ENCODE data around the gene ANO10. TPM values are rescaled to one million over a fixed set of nuclear protein-coding genes. Genes with fewer than 3 reads are reported as not detected.

Gene ANO10
- polyA plus RNA-seq, 3 donors, result 11.2 to 24.8 (median 21.6) TPM

DNA sequence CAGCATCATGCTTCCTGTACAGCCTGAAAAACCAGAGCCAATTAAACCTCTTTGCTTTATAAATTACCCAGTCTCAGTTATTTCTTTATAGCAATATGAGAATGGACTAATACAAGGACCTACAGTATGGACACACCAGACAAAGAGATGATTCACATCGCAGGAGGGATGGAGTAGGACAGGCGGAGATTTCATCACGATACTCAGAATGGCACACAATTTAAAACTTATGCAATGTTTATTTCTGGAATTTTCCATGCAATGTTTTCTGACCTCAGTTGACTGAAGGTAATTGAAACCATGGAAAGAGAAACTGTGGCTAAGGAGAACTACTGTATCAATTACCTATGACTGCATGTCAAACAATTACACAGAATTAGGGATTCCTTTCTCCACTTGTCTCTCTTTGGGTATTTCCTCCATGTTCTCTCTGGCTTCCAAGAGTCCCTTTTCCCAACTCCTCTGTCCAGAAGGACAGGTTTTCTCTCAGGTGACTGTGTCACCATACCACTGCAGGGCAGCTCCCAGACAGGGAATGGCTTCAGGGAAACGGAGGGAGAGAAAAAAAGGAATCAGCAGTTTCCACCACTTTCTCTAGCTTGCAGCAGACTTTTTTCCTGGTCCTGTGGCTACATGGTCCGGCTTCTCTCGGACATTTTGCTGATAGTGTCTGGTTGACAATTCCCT is 3.0 kb upstream of the ANO10 start:
- no peak for DNase-seq
- Histone ChIP-seq H2AFZ (ENCODE audit: insufficient read depth, low read depth, low read length, poor library complexity, severe bottlenecking) (no peak overlapping the region), H3K4me2 (replicated peaks; ENCODE audit: extremely low read depth, low read length, poor library complexity, severe bottlenecking) (no peak overlapping the region), H3K79me2 (ENCODE audit: insufficient read depth, low read length) (peaks cover 15% of the 10 kb centered on the region), H3K27me3 (ENCODE audit: control insufficient read depth in 2 of 2, insufficient read depth in 2 of 2, low read length in 2 of 2) (no peaks in the 10 kb centered on the region), H3K4me1 (ENCODE audit: control insufficient read depth in 1 of 2, insufficient read depth in 2 of 2, low read length in 2 of 2) (peaks cover 15 to 22% of the 10 kb centered on the region in 2 donors), H3K27ac (ENCODE audit: low read depth in 1 of 2, low read length in 2 of 2) (no peak overlapping the region), H3K9ac (ENCODE audit: insufficient read depth, low read length, poor library complexity, severe bottlenecking) (no peak overlapping the region), H3K4me3 (replicated peaks in 1 of 3; ENCODE audit: low read depth in 2 of 3, low read length in 3 of 3) (no peak overlapping the region), H3K36me3 (replicated peaks in 1 of 2; ENCODE audit: control insufficient read depth in 1 of 2, insufficient read depth in 2 of 2, low read length in 2 of 2) (no peaks in the 10 kb centered on the region), H4K20me1 (ENCODE audit: insufficient read depth, low read length) (no peaks in the 10 kb centered on the region), H3K9me3 (replicated peaks in 1 of 2; ENCODE audit: control insufficient read depth in 1 of 2, insufficient read depth in 1 of 2, low read length in 2 of 2) (peaks cover 0 to 4% of the 10 kb centered on the region in 2 donors)
- H3K27ac Mint-ChIP-seq, result no peak overlapping the region
- H3K4me1 Mint-ChIP-seq, result peaks cover 22% of the 10 kb centered on the region
- WGBS (ENCODE audit: insufficient coverage), result 100% methylated on average over 1 of the region's 6 CpGs
- H3K36me3 Mint-ChIP-seq, result peaks cover 0 to under 1% of the 10 kb centered on the region in 2 donors
- intact Hi-C loops (cut with micrococcal nuclease), result loop anchor here in 1 of 2 donors (5.0 to 10.0 kb wide), 3 partner anchors 63 to 1020 kb away; partner anchors contain the start of gene NKTR
- TF ChIP-seq, protein P1, sequence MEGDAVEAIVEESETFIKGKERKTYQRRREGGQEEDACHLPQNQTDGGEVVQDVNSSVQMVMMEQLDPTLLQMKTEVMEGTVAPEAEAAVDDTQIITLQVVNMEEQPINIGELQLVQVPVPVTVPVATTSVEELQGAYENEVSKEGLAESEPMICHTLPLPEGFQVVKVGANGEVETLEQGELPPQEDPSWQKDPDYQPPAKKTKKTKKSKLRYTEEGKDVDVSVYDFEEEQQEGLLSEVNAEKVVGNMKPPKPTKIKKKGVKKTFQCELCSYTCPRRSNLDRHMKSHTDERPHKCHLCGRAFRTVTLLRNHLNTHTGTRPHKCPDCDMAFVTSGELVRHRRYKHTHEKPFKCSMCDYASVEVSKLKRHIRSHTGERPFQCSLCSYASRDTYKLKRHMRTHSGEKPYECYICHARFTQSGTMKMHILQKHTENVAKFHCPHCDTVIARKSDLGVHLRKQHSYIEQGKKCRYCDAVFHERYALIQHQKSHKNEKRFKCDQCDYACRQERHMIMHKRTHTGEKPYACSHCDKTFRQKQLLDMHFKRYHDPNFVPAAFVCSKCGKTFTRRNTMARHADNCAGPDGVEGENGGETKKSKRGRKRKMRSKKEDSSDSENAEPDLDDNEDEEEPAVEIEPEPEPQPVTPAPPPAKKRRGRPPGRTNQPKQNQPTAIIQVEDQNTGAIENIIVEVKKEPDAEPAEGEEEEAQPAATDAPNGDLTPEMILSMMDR (IDR thresholded peaks at IDR 0.05), result no peak
- no peak overlapping the region for H3K4me3 Mint-ChIP-seq
- peaks cover 4 to 9% (median 9%) of the 10 kb centered on the region in 7 donors for H3K9me3 Mint-ChIP-seq
- H3K27me3 Mint-ChIP-seq (ENCODE audit: low read depth in 3 of 3), result peaks cover 0 to 4% (median 4%) of the 10 kb centered on the region in 3 donors

DNA sequence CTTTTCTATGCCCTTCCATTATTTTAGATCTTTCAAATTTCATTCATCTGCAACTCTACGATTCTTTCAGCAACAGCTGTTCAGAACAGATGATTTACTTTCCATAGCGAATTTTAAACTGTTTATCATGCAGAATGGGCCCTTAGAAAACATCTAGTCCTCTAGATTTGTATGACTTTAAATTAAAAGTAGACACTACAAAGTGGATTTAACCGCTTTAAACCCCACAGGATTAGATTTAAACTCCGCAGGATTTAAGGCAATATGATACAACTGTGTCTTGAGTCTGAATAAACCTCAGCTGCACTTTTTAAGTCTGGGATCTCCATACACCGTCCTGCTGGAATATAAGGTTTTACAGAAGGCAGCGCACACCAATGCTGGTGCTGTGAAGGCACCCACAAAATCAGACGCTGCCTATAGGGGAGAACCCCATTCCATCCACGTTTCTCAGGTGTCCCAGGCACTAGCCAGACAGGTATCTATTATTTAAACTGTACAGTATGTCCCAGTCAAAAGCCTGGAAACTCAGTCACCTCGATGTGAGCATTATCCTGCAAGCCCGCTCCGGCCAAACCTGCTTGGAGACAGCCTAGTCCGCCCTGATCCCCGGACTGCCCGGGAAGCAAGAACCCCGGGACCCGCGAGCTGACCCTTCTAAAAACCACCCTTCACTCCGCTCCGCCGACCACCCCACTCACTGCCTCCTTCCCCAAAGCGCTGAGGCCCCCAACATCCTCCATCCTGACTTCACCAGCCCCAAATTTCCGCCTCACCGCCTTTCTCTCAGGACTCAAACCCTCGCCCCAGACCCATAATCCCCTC is 768 bp downstream of the ANO10 start:
- Histone ChIP-seq H3K36me3 (replicated peaks in 1 of 2; ENCODE audit: control insufficient read depth in 1 of 2, insufficient read depth in 2 of 2, low read length in 2 of 2) (no peaks in the 10 kb centered on the region), H4K20me1 (ENCODE audit: insufficient read depth, low read length) (no peaks in the 10 kb centered on the region), H3K9ac (ENCODE audit: insufficient read depth, low read length, poor library complexity, severe bottlenecking) (peak overlapping the region; percentile 86), H2AFZ (ENCODE audit: insufficient read depth, low read depth, low read length, poor library complexity, severe bottlenecking) (peak overlapping the region; percentile 98), H3K27me3 (ENCODE audit: control insufficient read depth in 2 of 2, insufficient read depth in 2 of 2, low read length in 2 of 2) (no peaks in the 10 kb centered on the region), H3K4me3 (replicated peaks in 1 of 3; ENCODE audit: low read depth in 2 of 3, low read length in 3 of 3) (peak overlapping the region; percentile 76 to 92 (median 79)), H3K4me2 (replicated peaks; ENCODE audit: extremely low read depth, low read length, poor library complexity, severe bottlenecking) (peak overlapping the region; percentile 88), H3K9me3 (replicated peaks in 1 of 2; ENCODE audit: control insufficient read depth in 1 of 2, insufficient read depth in 1 of 2, low read length in 2 of 2) (no peaks in the 10 kb centered on the region), H3K27ac (ENCODE audit: low read depth in 1 of 2, low read length in 2 of 2) (peak overlapping the region in 1 of 2 donors; percentile 78), H3K79me2 (ENCODE audit: insufficient read depth, low read length) (peaks cover 32% of the 10 kb centered on the region), H3K4me1 (ENCODE audit: control insufficient read depth in 1 of 2, insufficient read depth in 2 of 2, low read length in 2 of 2) (peaks cover 20 to 35% of the 10 kb centered on the region in 2 donors)
- peaks cover 35% of the 10 kb centered on the region for H3K4me1 Mint-ChIP-seq
- TF ChIP-seq, protein P1 (IDR thresholded peaks at IDR 0.05), result no peak
- WGBS (ENCODE audit: insufficient coverage), result 10% methylated on average over 18 of the region's 24 CpGs
- no peak for DNase-seq
- intact Hi-C loops (cut with micrococcal nuclease), result loop anchor here in 1 of 2 donors (5.0 to 10.0 kb wide), 3 partner anchors 66 to 1016 kb away; partner anchors contain the start of gene NKTR
- H3K4me3 Mint-ChIP-seq, result peak overlapping the region; percentile 92 to 97
- H3K36me3 Mint-ChIP-seq, result peaks cover 5 to 10% of the 10 kb centered on the region in 2 donors
- peaks cover 0 to 4% (median 2%) of the 10 kb centered on the region in 3 donors for H3K27me3 Mint-ChIP-seq (ENCODE audit: low read depth in 3 of 3)
- peaks cover 0 to 3% (median 0%) of the 10 kb centered on the region in 7 donors for H3K9me3 Mint-ChIP-seq
- peak overlapping the region; percentile 40 to 92 (median 82) for H3K27ac Mint-ChIP-seq
